Esophagus muscularis mucosa (tissue), 4 donors: Measurements from ENCODE around the gene PCA3.

Experiments used
- CTCF ChIP-seq, 3 experiments: fragments of 200-600 bp in 2 of 3; fragments of 450-650 bp in 1 of 3; sonication (generic) in 2 of 3; IDR thresholded peaks; one replicate each; pipeline ENCODE4 v1.5.1; 2017 to 2019; ENCODE audit warnings: antibody characterized with exemption in 3 of 3, mild to moderate bottlenecking in 2 of 3, moderate library complexity in 1 of 3
- EP300 ChIP-seq: sonication (generic); formaldehyde crosslinking; IDR thresholded peaks from one replicate; pipeline ENCODE4 v1.6.1; 2017; ENCODE audit warnings: antibody characterized with exemption
- POLR2A ChIP-seq: fragments of 450-650 bp; IDR thresholded peaks from one replicate; pipeline ENCODE4 v1.6.1; 2017; ENCODE audit warnings: antibody characterized with exemption, moderate library complexity, mild to moderate bottlenecking, low read depth

DNA sequence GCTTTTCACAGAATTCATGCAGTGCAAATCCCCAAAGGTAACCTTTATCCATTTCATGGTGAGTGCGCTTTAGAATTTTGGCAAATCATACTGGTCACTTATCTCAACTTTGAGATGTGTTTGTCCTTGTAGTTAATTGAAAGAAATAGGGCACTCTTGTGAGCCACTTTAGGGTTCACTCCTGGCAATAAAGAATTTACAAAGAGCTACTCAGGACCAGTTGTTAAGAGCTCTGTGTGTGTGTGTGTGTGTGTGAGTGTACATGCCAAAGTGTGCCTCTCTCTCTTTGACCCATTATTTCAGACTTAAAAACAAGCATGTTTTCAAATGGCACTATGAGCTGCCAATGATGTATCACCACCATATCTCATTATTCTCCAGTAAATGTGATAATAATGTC is 21.3 kb downstream of the PCA3 start:
- TF ChIP-seq POLR2A (no peak), EP300 (no peak), CTCF (IDR thresholded peaks at IDR 0.05) (no peak)
